K562 (cell line): ENCODE data around the gene CNKSR2.

ENCODE experiments used
- CTCF ChIP-seq, 3 experiments: IDR thresholded peaks in 2 of 3; conservative IDR thresholded peaks in 1 of 3; 2 replicates each; pipeline ENCODE4 v1.5.1; 2011 to 2012; ENCODE audit warnings: low read length in 3 of 3, mild to moderate bottlenecking in 3 of 3, control low read depth in 2 of 3, improper control_type of control experiment in 1 of 3, inconsistent platforms in 1 of 3, low read depth in 1 of 3, mixed read lengths in 1 of 3, moderate library complexity in 1 of 3; ENCODE audit not compliant: insufficient read depth in 2 of 3
- LEF1 ChIP-seq: fragments of 450-650 bp; IDR thresholded peaks from 2 replicates; pipeline ENCODE4 v1.6.1; 2016; ENCODE audit warnings: mild to moderate bottlenecking
- SMAD4 ChIP-seq: fragments of 250-450 bp; sonication (Bioruptor Pico); conservative IDR thresholded peaks from 2 replicates; pipeline ENCODE4 v1.8.0; 2021; ENCODE audit warnings: inconsistent platforms, mild to moderate bottlenecking, moderate library complexity
- SP2 ChIP-seq: IDR thresholded peaks from 2 replicates; pipeline ENCODE4 v1.6.1; 2011; ENCODE audit warnings: mild to moderate bottlenecking, low read depth, low read length, moderate library complexity; ENCODE audit not compliant: poor library complexity, severe bottlenecking; ENCODE audit errors: extremely low read depth
- ZNF282 ChIP-seq: sonication (generic); formaldehyde crosslinking; IDR thresholded peaks from 2 replicates; pipeline ENCODE4 v1.8.1; 2023; ENCODE audit warnings: missing genetic modification reagents
- TF ChIP-seq, protein P1 (sequence below): fragments of 250-450 bp; sonication (Bioruptor Pico); IDR thresholded peaks from 2 replicates; pipeline ENCODE4 v1.5.0; 2021; ENCODE audit warnings: mild to moderate bottlenecking, borderline replicate concordance

DNA sequence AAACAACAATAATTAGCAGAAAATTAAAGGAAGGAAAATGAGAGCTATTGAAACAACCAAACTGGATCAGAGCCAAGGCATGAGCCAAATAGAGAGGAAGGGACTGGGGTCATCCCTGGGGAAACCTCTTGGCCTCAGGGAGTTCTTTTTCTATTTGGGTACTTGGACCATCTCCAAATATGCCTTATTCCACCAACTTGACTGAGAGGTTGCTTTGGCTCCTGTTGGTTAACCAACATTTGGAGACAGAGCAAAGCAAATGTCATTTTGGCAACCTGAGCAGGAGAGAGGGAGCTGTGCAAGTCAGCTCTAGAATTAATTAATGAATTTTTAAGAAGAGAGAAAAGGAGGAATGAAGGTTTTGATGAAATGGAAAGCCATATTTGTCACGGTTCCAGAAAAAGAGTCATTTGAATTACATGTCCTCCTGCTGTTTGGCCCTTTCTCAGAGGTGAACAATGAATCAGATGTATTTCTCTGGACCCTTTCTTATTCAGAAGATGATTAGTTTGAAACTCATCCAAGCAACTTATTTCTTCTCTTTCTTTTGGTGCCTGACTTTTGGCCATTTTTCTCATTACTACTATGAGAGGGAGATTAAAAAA lies 119.1 kb downstream of the CNKSR2 start:
- TF ChIP-seq SP2 (no peak), ZNF282 (no peak), LEF1 (no peak), SMAD4 (no peak), CTCF (IDR thresholded peaks at IDR 0.05 in 2 of 3, conservative IDR thresholded peaks at IDR 0.05 in 1 of 3; ENCODE audit: insufficient read depth in 2 of 3, low read depth in 1 of 3, low read length in 3 of 3) (no peak)
- TF ChIP-seq, protein P1, sequence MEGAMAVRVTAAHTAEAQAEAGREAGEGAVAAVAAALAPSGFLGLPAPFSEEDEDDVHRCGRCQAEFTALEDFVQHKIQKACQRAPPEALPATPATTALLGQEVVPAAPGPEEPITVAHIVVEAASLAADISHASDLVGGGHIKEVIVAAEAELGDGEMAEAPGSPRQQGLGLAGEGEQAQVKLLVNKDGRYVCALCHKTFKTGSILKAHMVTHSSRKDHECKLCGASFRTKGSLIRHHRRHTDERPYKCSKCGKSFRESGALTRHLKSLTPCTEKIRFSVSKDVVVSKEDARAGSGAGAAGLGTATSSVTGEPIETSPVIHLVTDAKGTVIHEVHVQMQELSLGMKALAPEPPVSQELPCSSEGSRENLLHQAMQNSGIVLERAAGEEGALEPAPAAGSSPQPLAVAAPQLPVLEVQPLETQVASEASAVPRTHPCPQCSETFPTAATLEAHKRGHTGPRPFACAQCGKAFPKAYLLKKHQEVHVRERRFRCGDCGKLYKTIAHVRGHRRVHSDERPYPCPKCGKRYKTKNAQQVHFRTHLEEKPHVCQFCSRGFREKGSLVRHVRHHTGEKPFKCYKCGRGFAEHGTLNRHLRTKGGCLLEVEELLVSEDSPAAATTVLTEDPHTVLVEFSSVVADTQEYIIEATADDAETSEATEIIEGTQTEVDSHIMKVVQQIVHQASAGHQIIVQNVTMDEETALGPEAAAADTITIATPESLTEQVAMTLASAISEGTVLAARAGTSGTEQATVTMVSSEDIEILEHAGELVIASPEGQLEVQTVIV (CRISPR knock-in tag): no peak
